Left ventricle myocardium inferior (tissue), 1 donor: ENCODE measurements around the gene AQP4. TPM values are rescaled to one million over a fixed set of nuclear protein-coding genes. Genes with fewer than 3 reads are reported as not detected.

ENCODE experiments used
- DNase-seq: peaks from one replicate; pipeline ENCODE4 v3.0.0-alpha.2; 2020
- H3K27ac ChIP-seq: fragments of 200-600 bp; replicated peaks from 2 replicates; pipeline ENCODE4 v1.8.0; 2021
- H3K27me3 ChIP-seq: fragments of 200-600 bp; 2 replicates; pipeline ENCODE4 v1.8.0; 2021; ENCODE audit warnings: low read depth
- H3K36me3 ChIP-seq: fragments of 200-600 bp; 2 replicates; pipeline ENCODE4 v1.8.0; 2021
- H3K4me1 ChIP-seq: fragments of 200-600 bp; 2 replicates; pipeline ENCODE4 v1.8.0; 2021
- H3K4me3 ChIP-seq: fragments of 200-600 bp; 2 replicates; pipeline ENCODE4 v1.8.0; 2021; ENCODE audit warnings: mild to moderate bottlenecking, moderate library complexity
- H3K9me3 ChIP-seq: fragments of 200-600 bp; replicated peaks from 2 replicates; pipeline ENCODE4 v1.8.0; 2021
- CTCF ChIP-seq: fragments of 200-600 bp; IDR thresholded peaks from 2 replicates; pipeline ENCODE4 v1.8.0; 2021; ENCODE audit warnings: antibody characterized with exemption, mild to moderate bottlenecking, borderline replicate concordance
- intact Hi-C: fragments of 100-400 bp; cut with micrococcal nuclease; formaldehyde crosslinking; loops from one replicate; pipeline ENCODE4 v1.11.0; 2022
- total RNA-seq: library from RNA; stranded (reverse); fragmentation: NEBNext Ultra II Directional; extraction: Animal tissue kit (Norgen Biotek cat#: 25700); gene quantifications from one replicate; pipeline ENCODE4 v1.2.1, GENCODE V29; 2021
- donor health status: DM: no; HTN: yes; CAD: no; lungs with severe emphysema.

Gene AQP4
- total RNA-seq, 1 donor from 2014 or later, result 1.9 TPM

GRCh38 chr18:26843760-26844159 lies 21.7 kb downstream of the AQP4 start:
- TF ChIP-seq CTCF, result no peak

GRCh38 chr18:26840965-26841364 lies 24.5 kb downstream of the AQP4 start:
- peak; percentile 16 for TF ChIP-seq CTCF
- intact Hi-C loops, result no loop called here
- DNase-seq, result no peak

More at GRCh38 chr18:26843760-26844159, 21.7 kb downstream of the AQP4 start:
- no peak for DNase-seq
- H3K4me3 ChIP-seq, result no peak overlapping the region
- H3K27me3 ChIP-seq, result no peaks in the 10 kb centered on the region
- H3K9me3 ChIP-seq, result peaks cover 13% of the 10 kb centered on the region
- H3K27ac ChIP-seq, result no peak overlapping the region
- H3K36me3 ChIP-seq, result no peaks in the 10 kb centered on the region
- no peaks in the 10 kb centered on the region for H3K4me1 ChIP-seq
- intact Hi-C loops, result no loop called here

GRCh38 chr18:26839609-26840008 lies 25.9 kb downstream of the AQP4 start:
- Histone ChIP-seq H3K27me3 (no peaks in the 10 kb centered on the region), H3K36me3 (no peaks in the 10 kb centered on the region), H3K4me3 (no peak overlapping the region), H3K4me1 (no peaks in the 10 kb centered on the region), H3K27ac (no peak overlapping the region), H3K9me3 (peaks cover 11% of the 10 kb centered on the region)
- intact Hi-C loops, result no loop called here
- no peak for TF ChIP-seq CTCF
- no peak for DNase-seq

More at GRCh38 chr18:26840965-26841364, 24.5 kb downstream of the AQP4 start:
- H3K27me3 ChIP-seq, result no peaks in the 10 kb centered on the region
- H3K27ac ChIP-seq, result no peak overlapping the region
- no peak overlapping the region for H3K4me3 ChIP-seq
- H3K9me3 ChIP-seq, result peaks cover 13% of the 10 kb centered on the region
- H3K36me3 ChIP-seq, result no peaks in the 10 kb centered on the region
- no peaks in the 10 kb centered on the region for H3K4me1 ChIP-seq

GRCh38 chr18:26832302-26832701 lies 33.2 kb downstream of the AQP4 start:
- no peak for TF ChIP-seq CTCF
- intact Hi-C loops, result no loop called here
- Histone ChIP-seq H3K36me3 (no peaks in the 10 kb centered on the region), H3K4me3 (no peak overlapping the region), H3K4me1 (no peaks in the 10 kb centered on the region), H3K27me3 (peaks cover 8% of the 10 kb centered on the region), H3K9me3 (no peaks in the 10 kb centered on the region), H3K27ac (no peak overlapping the region)
- no peak for DNase-seq

GRCh38 chr18:26827581-26827980 lies 37.9 kb downstream of the AQP4 start:
- H3K4me1 ChIP-seq, result no peaks in the 10 kb centered on the region
- TF ChIP-seq CTCF, result no peak
- H3K4me3 ChIP-seq, result no peak overlapping the region

More at GRCh38 chr18:26827581-26827980, 37.9 kb downstream of the AQP4 start:
- no peak for DNase-seq
- Histone ChIP-seq H3K9me3 (no peaks in the 10 kb centered on the region), H3K36me3 (no peaks in the 10 kb centered on the region), H3K27me3 (peaks cover 8% of the 10 kb centered on the region), H3K27ac (no peak overlapping the region)
- intact Hi-C loops, result no loop called here
